ENCODE results near the gene CDKN2AIP.

The CDKN2AIP gene, protein sequence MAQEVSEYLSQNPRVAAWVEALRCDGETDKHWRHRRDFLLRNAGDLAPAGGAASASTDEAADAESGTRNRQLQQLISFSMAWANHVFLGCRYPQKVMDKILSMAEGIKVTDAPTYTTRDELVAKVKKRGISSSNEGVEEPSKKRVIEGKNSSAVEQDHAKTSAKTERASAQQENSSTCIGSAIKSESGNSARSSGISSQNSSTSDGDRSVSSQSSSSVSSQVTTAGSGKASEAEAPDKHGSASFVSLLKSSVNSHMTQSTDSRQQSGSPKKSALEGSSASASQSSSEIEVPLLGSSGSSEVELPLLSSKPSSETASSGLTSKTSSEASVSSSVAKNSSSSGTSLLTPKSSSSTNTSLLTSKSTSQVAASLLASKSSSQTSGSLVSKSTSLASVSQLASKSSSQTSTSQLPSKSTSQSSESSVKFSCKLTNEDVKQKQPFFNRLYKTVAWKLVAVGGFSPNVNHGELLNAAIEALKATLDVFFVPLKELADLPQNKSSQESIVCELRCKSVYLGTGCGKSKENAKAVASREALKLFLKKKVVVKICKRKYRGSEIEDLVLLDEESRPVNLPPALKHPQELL

GRCh38 chr4:183444214-183445096 lies at the start of gene CDKN2AIP:
CDKN2AIP (plus strand) TSS chr4:183444636; CDS start chr4:183444798, 162 bp downstream.
- peak; percentile 96 for DNase-seq (ENCODE audit: low spot score)
- TF ChIP-seq CTCF (IDR thresholded peaks at IDR 0.05; ENCODE audit: extremely low read depth, missing control alignments), result no peak

DNA sequence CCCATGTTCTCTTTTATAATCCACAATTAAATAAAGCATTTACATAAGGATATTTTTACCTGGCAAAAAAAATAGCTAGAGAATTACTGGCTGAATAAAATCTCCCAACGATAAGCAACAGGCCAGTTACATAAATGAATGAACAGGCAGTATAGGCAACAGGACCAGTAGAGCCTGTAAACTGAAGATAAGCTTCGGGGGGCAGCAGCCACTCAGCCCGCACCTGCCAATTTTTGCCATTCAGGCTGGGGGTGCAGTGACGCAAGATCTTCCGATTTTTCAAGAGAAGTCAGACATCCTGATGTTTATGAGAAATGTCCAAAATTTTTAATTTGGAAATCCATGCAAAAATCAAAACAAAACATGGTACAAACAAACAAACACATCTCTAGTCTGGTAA lies 49.0 kb upstream of the CDKN2AIP start:
- no peak for DNase-seq (ENCODE audit: low spot score)
- TF ChIP-seq CTCF (IDR thresholded peaks at IDR 0.05; ENCODE audit: extremely low read depth, missing control alignments), result no peak

DNA sequence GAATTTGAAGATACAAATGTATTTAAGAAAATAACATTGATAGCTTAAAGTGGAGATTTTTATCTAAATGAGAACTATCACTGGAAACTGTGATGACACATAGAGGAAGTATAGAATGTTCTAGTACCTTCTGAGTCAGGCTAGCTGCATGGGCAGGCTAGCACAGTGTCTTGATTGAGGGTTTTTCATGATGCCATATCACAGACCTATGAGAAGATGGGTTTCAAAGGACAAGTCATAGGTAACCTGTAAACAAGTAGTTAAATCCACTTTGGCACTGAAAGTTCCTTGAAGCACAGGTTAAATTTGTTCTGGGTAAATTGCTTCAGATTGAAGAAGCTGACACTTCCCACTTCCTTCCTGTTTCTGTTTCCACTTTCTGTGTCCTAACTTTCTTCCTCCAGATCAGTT lies 48.2 kb upstream of the CDKN2AIP start:
- TF ChIP-seq CTCF (IDR thresholded peaks at IDR 0.05; ENCODE audit: extremely low read depth, missing control alignments), result no peak
- no peak for DNase-seq (ENCODE audit: low spot score)

DNA sequence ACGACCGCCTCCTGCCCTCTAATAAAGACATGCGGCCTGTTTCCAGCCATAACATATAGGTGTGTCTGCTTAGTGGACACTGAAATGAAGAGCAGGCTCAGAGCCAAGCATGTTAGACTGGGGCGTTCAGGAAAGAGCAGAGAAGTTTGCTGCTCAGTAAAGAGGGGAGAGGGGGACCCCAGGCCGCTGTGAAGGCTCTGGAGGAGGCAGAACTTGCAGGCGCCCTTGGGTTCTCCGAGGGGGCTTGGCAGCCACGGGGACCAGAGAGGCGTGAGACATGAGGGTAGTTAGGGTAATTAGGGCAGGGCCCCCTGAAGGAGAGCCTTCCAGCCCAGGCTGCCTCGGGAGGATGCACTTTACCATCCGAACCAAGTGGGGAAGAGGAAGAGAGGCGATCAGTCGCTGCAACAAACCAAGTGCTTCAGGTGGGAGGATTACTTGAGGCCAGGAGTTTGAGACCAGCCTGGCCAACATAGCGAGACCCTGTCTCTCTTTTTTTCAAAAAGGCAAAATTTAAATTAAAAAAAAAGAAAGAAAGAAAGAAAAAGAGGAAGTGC lies 46.6 kb upstream of the CDKN2AIP start:
- DNase-seq (ENCODE audit: low spot score), result no peak
- TF ChIP-seq CTCF (IDR thresholded peaks at IDR 0.05; ENCODE audit: extremely low read depth, missing control alignments), result no peak

DNA sequence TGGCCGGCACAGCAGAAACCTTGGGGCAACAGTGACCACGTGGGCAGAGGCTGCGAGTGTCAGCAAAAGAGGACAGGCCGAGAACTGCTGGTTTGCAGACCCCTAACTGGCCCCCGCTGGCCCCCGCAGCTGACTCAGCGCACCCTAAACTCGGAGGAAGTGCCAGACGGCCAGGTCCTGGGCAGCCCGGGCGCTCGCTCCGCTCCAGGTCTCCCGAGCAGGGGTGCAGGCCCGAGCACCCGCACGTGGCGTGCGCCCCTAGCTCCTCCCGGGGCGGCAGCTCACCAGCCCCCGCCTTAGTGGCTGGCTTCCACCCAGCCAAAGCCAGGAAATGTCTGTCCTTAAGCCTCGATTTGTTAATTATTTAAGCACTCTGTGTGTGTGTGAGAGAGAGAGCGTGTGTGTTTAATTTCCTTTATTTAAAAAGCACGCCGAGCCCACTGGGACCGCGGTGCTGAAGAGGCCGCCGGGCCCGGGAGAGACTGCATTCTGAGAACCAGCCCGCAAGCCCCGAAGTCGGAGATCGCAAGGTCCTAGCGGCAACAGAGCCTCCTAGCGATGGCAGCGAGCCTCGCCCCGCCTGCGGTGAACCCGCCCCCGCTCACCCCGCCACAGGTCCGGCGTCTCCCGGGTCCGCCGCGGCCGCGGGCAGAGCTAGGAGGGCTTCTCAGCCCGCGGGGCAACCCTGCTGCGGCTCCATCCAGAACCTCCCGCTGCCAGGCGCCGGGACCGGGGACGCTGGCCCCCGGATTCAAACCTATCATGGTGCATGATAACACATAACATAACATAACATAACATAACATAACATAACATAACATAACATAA lies 45.9 kb upstream of the CDKN2AIP start:
- DNase-seq (ENCODE audit: low spot score), result peak; percentile 83
- peak; percentile 67 for TF ChIP-seq CTCF (IDR thresholded peaks at IDR 0.05; ENCODE audit: extremely low read depth, missing control alignments)

- no peak for TF ChIP-seq CTCF (IDR thresholded peaks at IDR 0.05; ENCODE audit: extremely low read depth, missing control alignments)
- peak; percentile 21 for DNase-seq (ENCODE audit: low spot score)
These were observed 45.3 kb upstream of the CDKN2AIP start for GRCh38 chr4:183399126-183399522.
